AG09309 (cell line): ENCODE data around the gene ASTN2.

ENCODE experiments used
- DNase-seq: peaks from one replicate; pipeline ENCODE4 v3.0.0-alpha.2; 2010; ENCODE audit warnings: low read depth
- H3K4me3 ChIP-seq: 2 replicates; pipeline ENCODE4 v1.5.1; 2011; ENCODE audit warnings: mild to moderate bottlenecking, low read depth, low read length, moderate library complexity; ENCODE audit not compliant: control insufficient read depth
- TF ChIP-seq, protein P1 (sequence below): IDR thresholded peaks from 2 replicates; pipeline ENCODE4 v1.5.1; 2011; ENCODE audit warnings: mild to moderate bottlenecking, low read depth, low read length, inconsistent platforms; ENCODE audit not compliant: insufficient read depth, control insufficient read depth; ENCODE audit errors: missing control alignments

The ASTN2 gene

DNA sequence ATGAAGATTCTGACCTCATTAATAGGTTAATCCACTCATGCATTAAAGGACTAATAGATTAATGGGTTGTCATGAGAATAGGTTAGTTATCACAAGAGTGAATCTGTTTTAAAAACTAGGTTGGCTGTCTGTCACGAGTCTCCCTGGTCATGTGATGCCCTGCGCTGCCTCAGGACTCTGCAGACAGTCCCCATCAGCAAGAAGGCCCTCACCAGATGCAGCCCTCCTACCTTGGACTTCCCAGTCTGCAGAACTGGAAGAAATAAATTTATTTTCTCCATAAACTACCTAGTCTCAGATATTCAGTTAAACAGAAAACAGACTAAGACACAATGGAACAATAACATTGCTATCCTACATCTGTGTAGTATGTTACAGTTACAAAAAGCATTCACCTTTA lies 227.4 kb downstream of the ASTN2 start:
- H3K4me3 ChIP-seq, result no peak overlapping the region
- DNase-seq, result no peak
- TF ChIP-seq, protein P1, sequence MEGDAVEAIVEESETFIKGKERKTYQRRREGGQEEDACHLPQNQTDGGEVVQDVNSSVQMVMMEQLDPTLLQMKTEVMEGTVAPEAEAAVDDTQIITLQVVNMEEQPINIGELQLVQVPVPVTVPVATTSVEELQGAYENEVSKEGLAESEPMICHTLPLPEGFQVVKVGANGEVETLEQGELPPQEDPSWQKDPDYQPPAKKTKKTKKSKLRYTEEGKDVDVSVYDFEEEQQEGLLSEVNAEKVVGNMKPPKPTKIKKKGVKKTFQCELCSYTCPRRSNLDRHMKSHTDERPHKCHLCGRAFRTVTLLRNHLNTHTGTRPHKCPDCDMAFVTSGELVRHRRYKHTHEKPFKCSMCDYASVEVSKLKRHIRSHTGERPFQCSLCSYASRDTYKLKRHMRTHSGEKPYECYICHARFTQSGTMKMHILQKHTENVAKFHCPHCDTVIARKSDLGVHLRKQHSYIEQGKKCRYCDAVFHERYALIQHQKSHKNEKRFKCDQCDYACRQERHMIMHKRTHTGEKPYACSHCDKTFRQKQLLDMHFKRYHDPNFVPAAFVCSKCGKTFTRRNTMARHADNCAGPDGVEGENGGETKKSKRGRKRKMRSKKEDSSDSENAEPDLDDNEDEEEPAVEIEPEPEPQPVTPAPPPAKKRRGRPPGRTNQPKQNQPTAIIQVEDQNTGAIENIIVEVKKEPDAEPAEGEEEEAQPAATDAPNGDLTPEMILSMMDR, result no peak

DNA sequence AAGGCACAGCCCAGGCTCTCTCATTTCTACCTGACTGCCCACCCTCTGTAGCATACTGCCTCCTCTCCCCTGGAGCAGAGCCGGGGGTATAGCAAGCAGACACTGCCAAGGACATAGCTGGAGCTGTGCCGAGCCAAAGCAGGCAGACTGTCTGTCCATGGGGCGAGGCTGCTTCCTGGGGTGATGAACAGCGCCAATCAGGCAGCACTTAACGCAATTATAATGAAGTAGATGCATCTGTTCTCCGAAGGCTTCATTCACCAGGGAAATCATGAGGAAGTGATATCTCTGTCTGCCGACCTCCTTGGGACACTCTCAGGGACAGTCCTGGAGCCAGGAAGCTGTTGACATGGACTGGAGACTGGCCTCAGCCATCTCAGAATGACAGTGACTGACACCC lies 230.7 kb downstream of the ASTN2 start:
- TF ChIP-seq, protein P1, result no peak
- DNase-seq, result no peak
- no peak overlapping the region for H3K4me3 ChIP-seq

DNA sequence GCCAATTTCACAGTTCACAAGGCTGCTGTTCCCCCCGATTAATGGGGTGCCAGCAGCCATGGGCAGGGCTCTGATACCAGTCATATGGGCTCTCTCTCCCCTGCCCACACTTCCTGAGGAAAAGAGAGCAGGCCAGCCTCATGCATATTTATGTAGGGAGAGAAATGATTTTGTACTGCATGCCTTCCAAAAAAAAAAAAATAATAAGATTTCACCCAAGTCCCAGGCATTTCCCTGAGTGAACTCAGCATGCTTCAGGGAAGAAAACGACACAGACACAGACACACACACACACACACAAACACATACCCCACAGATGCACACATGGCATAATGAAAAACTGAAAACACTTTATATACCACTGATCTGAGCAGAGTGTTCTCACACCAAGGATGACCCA lies 232.8 kb downstream of the ASTN2 start:
- H3K4me3 ChIP-seq, result no peak overlapping the region
- DNase-seq, result no peak
- TF ChIP-seq, protein P1, result no peak

GRCh38 chr9:117180896-117181445 lies 233.9 kb downstream of the ASTN2 start:
- no peak for DNase-seq
- TF ChIP-seq, protein P1, result no peak
- no peak overlapping the region for H3K4me3 ChIP-seq

- TF ChIP-seq, protein P1, result no peak
- no peak overlapping the region for H3K4me3 ChIP-seq
These were observed 236.1 kb downstream of the ASTN2 start for GRCh38 chr9:117178596-117179375.

GRCh38 chr9:117170567-117170966 lies 244.3 kb downstream of the ASTN2 start:
- no peak for DNase-seq
- TF ChIP-seq, protein P1, result no peak
- H3K4me3 ChIP-seq, result no peak overlapping the region

More at GRCh38 chr9:117178596-117179375, 236.1 kb downstream of the ASTN2 start:
- DNase-seq, result no peak
